ENCODE results near the gene AGXT. TPM values are rescaled to one million over a fixed set of nuclear protein-coding genes. Genes with fewer than 3 reads are reported as not detected.

Gene AGXT
- total RNA-seq, 4 donors from 2014 or later = 1.5 TPM; not detected in 3

GRCh38 chr2:240922982-240923537 lies 54.4 kb downstream of the AGXT start:
- DNase-seq = peak in 2 of 3 donors; percentile 38 to 42
- H3K27me3 ChIP-seq = no peaks in the 10 kb centered on the region
- no peaks in the 10 kb centered on the region for H3K4me1 ChIP-seq
- no peak overlapping the region for H3K27ac ChIP-seq
- TF ChIP-seq, protein P1, sequence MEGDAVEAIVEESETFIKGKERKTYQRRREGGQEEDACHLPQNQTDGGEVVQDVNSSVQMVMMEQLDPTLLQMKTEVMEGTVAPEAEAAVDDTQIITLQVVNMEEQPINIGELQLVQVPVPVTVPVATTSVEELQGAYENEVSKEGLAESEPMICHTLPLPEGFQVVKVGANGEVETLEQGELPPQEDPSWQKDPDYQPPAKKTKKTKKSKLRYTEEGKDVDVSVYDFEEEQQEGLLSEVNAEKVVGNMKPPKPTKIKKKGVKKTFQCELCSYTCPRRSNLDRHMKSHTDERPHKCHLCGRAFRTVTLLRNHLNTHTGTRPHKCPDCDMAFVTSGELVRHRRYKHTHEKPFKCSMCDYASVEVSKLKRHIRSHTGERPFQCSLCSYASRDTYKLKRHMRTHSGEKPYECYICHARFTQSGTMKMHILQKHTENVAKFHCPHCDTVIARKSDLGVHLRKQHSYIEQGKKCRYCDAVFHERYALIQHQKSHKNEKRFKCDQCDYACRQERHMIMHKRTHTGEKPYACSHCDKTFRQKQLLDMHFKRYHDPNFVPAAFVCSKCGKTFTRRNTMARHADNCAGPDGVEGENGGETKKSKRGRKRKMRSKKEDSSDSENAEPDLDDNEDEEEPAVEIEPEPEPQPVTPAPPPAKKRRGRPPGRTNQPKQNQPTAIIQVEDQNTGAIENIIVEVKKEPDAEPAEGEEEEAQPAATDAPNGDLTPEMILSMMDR (IDR thresholded peaks at IDR 0.05) = no peak
- no peak for TF ChIP-seq POLR2A (IDR thresholded peaks at IDR 0.05)
- H3K36me3 ChIP-seq = no peaks in the 10 kb centered on the region
- H3K9me3 ChIP-seq = no peaks in the 10 kb centered on the region
- no peak overlapping the region for H3K4me3 ChIP-seq

DNA sequence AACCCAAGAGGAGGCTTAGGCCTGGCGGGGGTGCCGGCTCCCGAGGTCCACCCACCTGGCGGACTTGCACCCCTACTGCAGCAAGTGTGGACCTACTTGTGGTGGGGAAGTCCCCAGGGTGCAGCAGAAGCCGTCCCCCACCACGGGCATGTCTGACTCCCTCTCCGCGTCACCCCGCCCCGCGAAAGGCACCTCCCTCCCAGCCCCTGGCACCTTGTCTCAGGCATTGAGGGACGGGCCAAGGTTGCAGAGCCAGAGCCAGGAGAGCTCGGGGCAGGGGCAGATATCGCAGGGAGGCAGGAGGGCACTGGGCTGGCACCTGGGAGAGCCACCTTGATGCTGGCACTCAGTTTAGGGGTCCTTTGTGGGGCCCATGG lies 56.6 kb downstream of the AGXT start:
- no peaks in the 10 kb centered on the region for H3K4me1 ChIP-seq
- no peaks in the 10 kb centered on the region for H3K27me3 ChIP-seq
- no peak overlapping the region for H3K4me3 ChIP-seq
- H3K9me3 ChIP-seq = no peaks in the 10 kb centered on the region
- peak in 2 of 3 donors; percentile 41 for DNase-seq
- TF ChIP-seq, protein P1 (IDR thresholded peaks at IDR 0.05) = no peak
- TF ChIP-seq POLR2A (IDR thresholded peaks at IDR 0.05) = no peak
- no peaks in the 10 kb centered on the region for H3K36me3 ChIP-seq
- H3K27ac ChIP-seq = no peak overlapping the region

DNA sequence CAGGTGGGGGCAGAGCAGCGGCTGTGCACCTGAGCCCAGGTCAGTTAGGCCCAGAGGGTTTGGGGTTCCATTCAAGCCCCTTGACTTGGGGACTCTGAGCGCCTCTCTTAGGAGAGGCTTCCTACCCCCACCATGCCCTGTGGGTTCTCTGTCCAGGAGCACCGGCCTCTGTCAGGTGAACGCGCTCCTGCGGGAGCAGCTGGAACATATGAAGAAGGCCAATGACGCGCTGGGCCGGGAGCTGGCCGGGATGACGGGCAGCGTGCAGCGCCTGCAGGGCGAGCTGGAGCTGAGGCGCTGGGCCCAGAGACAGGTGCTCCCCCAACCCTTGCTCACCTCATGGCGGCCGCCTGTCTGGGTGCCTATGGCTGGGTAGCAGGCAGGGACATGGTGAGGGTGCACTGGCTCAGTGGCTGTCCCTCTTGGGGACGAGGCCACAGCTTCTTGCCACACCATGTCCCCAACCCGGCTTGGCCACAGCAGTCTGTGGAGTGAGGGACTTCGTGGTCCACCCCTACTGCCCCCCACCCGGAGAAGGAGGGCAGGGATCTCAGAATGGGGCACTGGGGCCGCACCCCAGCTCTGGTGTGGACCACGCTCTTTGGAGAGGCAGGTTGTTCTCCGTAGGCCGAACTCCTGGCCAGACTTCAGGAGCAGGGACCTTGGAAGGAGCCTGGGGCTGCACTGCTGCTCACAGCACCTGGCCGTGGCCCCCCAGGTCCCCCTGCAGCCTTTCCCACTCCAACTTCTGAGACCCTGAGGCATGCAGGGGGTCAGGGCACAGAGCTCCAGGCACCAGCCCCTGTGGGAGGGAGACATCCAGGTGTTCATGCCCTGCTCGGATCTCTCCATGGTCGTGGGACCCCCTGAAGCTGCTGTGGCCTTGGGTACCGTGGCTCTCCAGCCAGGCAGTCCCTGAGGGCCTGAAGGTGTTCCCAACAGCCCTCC lies 57.2 kb downstream of the AGXT start:
- H3K9me3 ChIP-seq = no peaks in the 10 kb centered on the region
- DNase-seq = peak in 2 of 3 donors; percentile 41 to 44

GRCh38 chr2:240926516-240927389 lies 58.1 kb downstream of the AGXT start:
- no peaks in the 10 kb centered on the region for H3K27me3 ChIP-seq
- H3K36me3 ChIP-seq = no peaks in the 10 kb centered on the region
- peak in 2 of 3 donors; percentile 44 to 51 for DNase-seq
- H3K4me3 ChIP-seq = peak overlapping the region in 1 of 4 donors; percentile 2
- TF ChIP-seq POLR2A (IDR thresholded peaks at IDR 0.05) = no peak
- TF ChIP-seq, protein P1 (IDR thresholded peaks at IDR 0.05) = no peak
- peak overlapping the region in 1 of 4 donors; percentile 22 for H3K27ac ChIP-seq
- H3K4me1 ChIP-seq = no peaks in the 10 kb centered on the region
- H3K9me3 ChIP-seq = no peaks in the 10 kb centered on the region

More for the DNA sequence above, 57.2 kb downstream of the AGXT start:
- Histone ChIP-seq H3K4me1 (no peaks in the 10 kb centered on the region), H3K27ac (no peak overlapping the region), H3K27me3 (no peaks in the 10 kb centered on the region), H3K36me3 (no peaks in the 10 kb centered on the region), H3K4me3 (no peak overlapping the region)
- no peak for TF ChIP-seq POLR2A (IDR thresholded peaks at IDR 0.05)
- TF ChIP-seq, protein P1 (IDR thresholded peaks at IDR 0.05) = no peak

DNA sequence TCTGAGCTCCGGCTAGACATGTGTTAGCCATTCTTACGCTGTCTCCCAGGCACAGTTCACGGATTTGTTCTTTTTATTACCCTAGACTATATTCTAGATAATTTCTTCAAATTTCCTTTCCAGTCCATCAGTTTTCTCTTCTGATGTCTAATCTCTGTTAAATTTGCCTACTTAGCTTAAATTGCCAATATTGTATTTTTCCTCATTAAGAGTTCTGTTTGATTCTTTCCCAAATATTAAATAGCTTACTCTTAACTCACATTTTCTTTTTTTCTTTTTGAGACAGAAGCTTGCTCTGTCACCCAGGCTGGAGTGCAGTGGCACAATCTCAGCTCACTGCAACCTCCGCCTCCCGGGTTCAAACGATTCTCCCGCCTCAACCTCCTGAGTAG lies 58.8 kb downstream of the AGXT start:
- H3K36me3 ChIP-seq = no peaks in the 10 kb centered on the region
- H3K9me3 ChIP-seq = no peaks in the 10 kb centered on the region
- no peak overlapping the region for H3K27ac ChIP-seq
- no peak overlapping the region for H3K4me3 ChIP-seq
- no peaks in the 10 kb centered on the region for H3K27me3 ChIP-seq
- TF ChIP-seq, protein P1 (IDR thresholded peaks at IDR 0.05) = no peak
- DNase-seq = no peak
- H3K4me1 ChIP-seq = no peaks in the 10 kb centered on the region

All from Peyer's patch (tissue), 4 donors.